Progenitor cell of endocrine pancreas (in vitro differentiated cells): ENCODE measurements around the gene VSTM2B. TPM values are rescaled to one million over a fixed set of nuclear protein-coding genes. Genes with fewer than 3 reads are reported as not detected.

Source experiments
- DNase-seq: peaks from one replicate; pipeline ENCODE4 v3.0.0; 2021; ENCODE audit warnings: low spot score; ENCODE audit not compliant: unreplicated experiment
- H3K27ac Mint-ChIP-seq: 2 replicates; pipeline ENCODE4 v1.8.0; 2021; ENCODE audit warnings: mild to moderate bottlenecking, moderate library complexity, mixed read lengths
- H3K27me3 Mint-ChIP-seq: 2 replicates; pipeline ENCODE4 v1.8.0; 2021; ENCODE audit warnings: mixed read lengths
- H3K36me3 Mint-ChIP-seq: 2 replicates; pipeline ENCODE4 v1.8.0; 2022; ENCODE audit warnings: mixed read lengths; ENCODE audit not compliant: insufficient read depth
- H3K4me1 Mint-ChIP-seq: 2 replicates; pipeline ENCODE4 v1.8.0; 2021; ENCODE audit warnings: low read depth, mixed read lengths
- H3K4me3 Mint-ChIP-seq: 2 replicates; pipeline ENCODE4 v1.8.0; 2021; ENCODE audit warnings: low read depth, mild to moderate bottlenecking, moderate library complexity, mixed read lengths
- H3K9me3 Mint-ChIP-seq: 2 replicates; pipeline ENCODE4 v1.8.0; 2021; ENCODE audit warnings: low read depth, mixed read lengths
- total RNA-seq: library from RNA; stranded (reverse); gene quantifications from 2 replicates; pipeline ENCODE4 v1.2.1, GENCODE V29; 2021
- TF ChIP-seq, protein P1 (sequence below): fragments of 200-600 bp; sonication (generic); IDR thresholded peaks from one replicate; pipeline ENCODE4 v1.5.0; 2021; ENCODE audit warnings: antibody characterized with exemption, mild to moderate bottlenecking; ENCODE audit not compliant: unreplicated experiment

Gene VSTM2B
- total RNA-seq, 1 donor from 2014 or later, result not detected

DNA sequence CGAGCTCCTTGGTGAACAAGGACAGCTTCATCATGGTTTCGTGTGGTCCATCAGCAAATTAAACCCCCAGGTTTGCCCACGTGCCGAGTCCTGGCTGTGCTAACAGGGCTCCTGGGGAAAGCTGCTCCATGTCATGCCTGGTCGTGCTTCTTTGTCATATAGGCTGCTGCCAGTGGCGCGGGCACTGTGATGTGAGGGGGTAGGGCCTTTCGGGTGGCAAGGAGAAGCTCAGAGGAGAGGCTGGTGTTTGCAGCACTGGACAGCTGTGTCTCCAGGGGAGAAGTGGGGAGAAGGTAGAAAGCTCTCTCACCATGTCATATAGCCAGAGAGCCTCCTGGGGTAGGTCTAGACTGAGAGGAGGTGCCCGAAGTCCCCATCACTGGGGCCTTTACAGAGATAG is 13.3 kb downstream of the VSTM2B start:
- Mint-ChIP-seq H3K9me3 (no peaks in the 10 kb centered on the region), H3K36me3 (no peaks in the 10 kb centered on the region), H3K4me3 (no peak overlapping the region), H3K27ac (no peak overlapping the region), H3K4me1 (no peaks in the 10 kb centered on the region), H3K27me3 (peaks cover 49% of the 10 kb centered on the region)
- TF ChIP-seq, protein P1, sequence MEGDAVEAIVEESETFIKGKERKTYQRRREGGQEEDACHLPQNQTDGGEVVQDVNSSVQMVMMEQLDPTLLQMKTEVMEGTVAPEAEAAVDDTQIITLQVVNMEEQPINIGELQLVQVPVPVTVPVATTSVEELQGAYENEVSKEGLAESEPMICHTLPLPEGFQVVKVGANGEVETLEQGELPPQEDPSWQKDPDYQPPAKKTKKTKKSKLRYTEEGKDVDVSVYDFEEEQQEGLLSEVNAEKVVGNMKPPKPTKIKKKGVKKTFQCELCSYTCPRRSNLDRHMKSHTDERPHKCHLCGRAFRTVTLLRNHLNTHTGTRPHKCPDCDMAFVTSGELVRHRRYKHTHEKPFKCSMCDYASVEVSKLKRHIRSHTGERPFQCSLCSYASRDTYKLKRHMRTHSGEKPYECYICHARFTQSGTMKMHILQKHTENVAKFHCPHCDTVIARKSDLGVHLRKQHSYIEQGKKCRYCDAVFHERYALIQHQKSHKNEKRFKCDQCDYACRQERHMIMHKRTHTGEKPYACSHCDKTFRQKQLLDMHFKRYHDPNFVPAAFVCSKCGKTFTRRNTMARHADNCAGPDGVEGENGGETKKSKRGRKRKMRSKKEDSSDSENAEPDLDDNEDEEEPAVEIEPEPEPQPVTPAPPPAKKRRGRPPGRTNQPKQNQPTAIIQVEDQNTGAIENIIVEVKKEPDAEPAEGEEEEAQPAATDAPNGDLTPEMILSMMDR, result no peak
- DNase-seq, result no peak

DNA sequence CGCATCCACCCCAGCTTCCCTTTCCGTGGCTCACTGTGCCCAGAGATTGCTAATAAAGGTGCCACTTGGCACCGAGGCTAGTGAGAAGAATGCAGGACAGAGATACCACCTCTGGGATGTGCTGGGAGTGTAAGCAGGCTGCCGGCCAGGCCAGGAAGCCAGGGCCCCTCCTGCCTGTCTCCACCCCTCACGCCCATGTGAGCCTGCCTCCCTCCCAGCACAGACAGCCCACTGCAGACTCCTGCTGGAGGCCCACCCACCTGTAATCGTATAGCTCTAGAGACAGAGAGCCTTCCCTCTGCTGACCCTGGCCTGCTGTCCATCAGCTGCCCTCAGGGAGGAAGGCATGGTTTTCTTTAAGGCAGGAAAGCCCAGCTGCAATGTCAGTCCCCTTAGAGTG is 13.9 kb downstream of the VSTM2B start:
- H3K36me3 Mint-ChIP-seq, result no peaks in the 10 kb centered on the region
- H3K27me3 Mint-ChIP-seq, result peaks cover 47% of the 10 kb centered on the region
- H3K9me3 Mint-ChIP-seq, result no peaks in the 10 kb centered on the region
- H3K4me3 Mint-ChIP-seq, result no peak overlapping the region
- no peak for DNase-seq
- no peak overlapping the region for H3K27ac Mint-ChIP-seq
- no peaks in the 10 kb centered on the region for H3K4me1 Mint-ChIP-seq
- TF ChIP-seq, protein P1, result no peak

DNA sequence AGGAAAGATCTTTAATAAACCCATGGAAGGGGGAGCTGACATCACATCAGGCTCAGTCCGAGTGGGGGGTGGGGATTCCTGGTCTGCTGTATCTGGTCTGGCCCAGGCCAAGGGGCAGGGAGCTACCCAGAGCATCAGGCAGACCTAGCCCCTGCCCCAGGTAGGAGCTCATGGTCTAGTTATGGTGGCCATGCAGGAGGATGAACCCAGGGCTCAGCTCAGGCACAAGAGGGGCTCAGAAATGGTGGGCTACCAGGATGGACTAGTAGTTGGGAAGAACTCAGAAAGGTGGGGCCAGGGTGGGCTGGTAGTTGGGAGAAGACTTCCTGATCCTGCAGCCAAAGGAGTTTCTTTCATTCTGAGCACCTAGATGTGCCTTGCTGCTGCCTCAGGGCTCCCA is 14.3 kb downstream of the VSTM2B start:
- Mint-ChIP-seq H3K4me3 (no peak overlapping the region), H3K36me3 (no peaks in the 10 kb centered on the region), H3K4me1 (no peaks in the 10 kb centered on the region), H3K27ac (no peak overlapping the region), H3K27me3 (peaks cover 43% of the 10 kb centered on the region), H3K9me3 (no peaks in the 10 kb centered on the region)
- no peak for DNase-seq
- TF ChIP-seq, protein P1, result no peak

DNA sequence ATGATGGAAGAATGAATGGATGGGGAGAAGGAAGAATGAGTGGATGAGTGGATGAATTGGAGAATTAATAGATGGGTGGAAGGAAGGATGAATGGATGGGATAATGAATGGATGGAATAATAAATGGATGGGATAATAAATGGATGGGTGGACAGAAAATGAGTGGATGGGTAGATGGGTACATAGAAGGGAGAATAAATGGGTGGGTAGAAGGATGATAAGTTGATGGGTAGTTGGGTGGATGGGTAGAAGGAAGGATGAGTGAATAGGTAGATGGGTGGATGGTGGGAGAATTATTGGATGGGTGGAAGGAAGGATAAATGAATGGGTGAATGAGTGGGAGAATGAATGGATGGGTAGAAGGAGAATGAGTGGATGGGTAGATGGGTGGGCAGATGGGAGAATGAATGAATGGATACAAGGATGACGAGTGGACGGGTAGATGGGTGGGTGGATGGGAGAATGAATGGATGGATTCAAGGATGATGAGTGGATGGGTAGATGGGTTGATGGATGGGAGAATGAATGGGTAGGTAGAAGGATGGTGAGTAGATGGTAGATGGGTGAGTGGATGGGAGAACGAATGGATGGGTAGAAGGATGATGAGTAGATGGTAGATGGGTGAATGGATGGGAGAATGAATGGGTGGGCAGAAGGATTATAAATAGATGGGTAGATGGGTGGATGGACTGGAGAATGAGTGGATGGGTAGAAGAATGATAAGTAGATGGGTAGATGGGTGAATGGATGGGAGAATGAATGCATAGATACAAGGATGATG is 15.9 kb downstream of the VSTM2B start:
- no peaks in the 10 kb centered on the region for H3K4me1 Mint-ChIP-seq
- H3K27ac Mint-ChIP-seq, result no peak overlapping the region
- no peak for DNase-seq
- H3K9me3 Mint-ChIP-seq, result no peaks in the 10 kb centered on the region
- H3K4me3 Mint-ChIP-seq, result no peak overlapping the region
- TF ChIP-seq, protein P1, result no peak
- no peaks in the 10 kb centered on the region for H3K36me3 Mint-ChIP-seq
- H3K27me3 Mint-ChIP-seq, result peaks cover 32% of the 10 kb centered on the region

DNA sequence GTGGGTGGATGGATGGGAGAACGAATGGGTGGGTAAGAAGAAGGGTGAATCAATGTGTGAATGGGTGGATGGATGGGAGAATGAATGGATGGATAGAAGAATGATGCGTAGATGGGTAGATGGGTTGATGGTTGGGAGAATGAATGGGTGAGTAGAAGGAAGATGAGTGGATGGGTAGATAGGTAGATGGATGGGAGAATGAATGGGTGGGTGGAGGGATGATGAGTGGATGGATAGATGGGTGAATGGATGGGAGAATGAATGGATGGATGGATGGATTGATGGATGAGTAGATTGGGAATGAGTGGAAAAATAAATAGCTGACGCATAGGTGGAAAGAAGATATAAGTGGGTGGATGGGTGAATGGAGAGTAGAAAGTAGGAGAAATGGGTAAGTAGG is 16.5 kb downstream of the VSTM2B start:
- no peak overlapping the region for H3K4me3 Mint-ChIP-seq
- H3K27me3 Mint-ChIP-seq, result peaks cover 26% of the 10 kb centered on the region
- no peak for DNase-seq
- no peak overlapping the region for H3K27ac Mint-ChIP-seq
- peaks cover 1% of the 10 kb centered on the region for H3K4me1 Mint-ChIP-seq
- no peaks in the 10 kb centered on the region for H3K36me3 Mint-ChIP-seq
- no peaks in the 10 kb centered on the region for H3K9me3 Mint-ChIP-seq
- TF ChIP-seq, protein P1, result no peak
